Calu3 (cell line): Measurements from ENCODE around the gene CDH4. TPM values are rescaled to one million over a fixed set of nuclear protein-coding genes. Genes with fewer than 3 reads are reported as not detected.

Experiments used
- BruUV-seq: library from RNA; stranded (reverse); fragments of 400-500 nt; replicated peaks from 2 replicates; lab custom pipeline; 2021; lab: Mats Ljungman, UMichigan
- CTCF ChIA-PET: fragments of 300-600 bp; sonication (Branson Sonifier 250); formaldehyde crosslinking; loops from one replicate; lab custom pipeline; 2022; ENCODE audit warnings: antibody characterized with exemption; lab: Charles Lee
- DNase-seq: peaks from one replicate; pipeline ENCODE4 v3.0.0; 2022
- H3K27ac Mint-ChIP-seq: one replicate; pipeline ENCODE4 v1.8.0; 2022; ENCODE audit warnings: mixed read lengths; ENCODE audit not compliant: unreplicated experiment
- H3K27me3 Mint-ChIP-seq: one replicate; pipeline ENCODE4 v1.8.0; 2022; ENCODE audit warnings: mixed read lengths; ENCODE audit not compliant: unreplicated experiment
- H3K36me3 Mint-ChIP-seq: one replicate; pipeline ENCODE4 v1.8.0; 2022; ENCODE audit warnings: mild to moderate bottlenecking, moderate library complexity, mixed read lengths; ENCODE audit not compliant: insufficient read depth, unreplicated experiment
- H3K4me1 Mint-ChIP-seq: one replicate; pipeline ENCODE4 v1.8.0; 2022; ENCODE audit warnings: mild to moderate bottlenecking, low read depth, mixed read lengths; ENCODE audit not compliant: unreplicated experiment
- H3K4me3 Mint-ChIP-seq: one replicate; pipeline ENCODE4 v1.8.0; 2022; ENCODE audit warnings: mild to moderate bottlenecking, low read depth, moderate library complexity, mixed read lengths; ENCODE audit not compliant: unreplicated experiment
- H3K9me3 Mint-ChIP-seq: one replicate; pipeline ENCODE4 v1.8.0; 2022; ENCODE audit warnings: low read depth, mixed read lengths; ENCODE audit not compliant: unreplicated experiment
- CTCF ChIP-seq: fragments of 200-600 bp; IDR thresholded peaks from one replicate; pipeline ENCODE4 v1.8.0; 2022; ENCODE audit warnings: antibody characterized with exemption; ENCODE audit not compliant: unreplicated experiment
- intact Hi-C: fragments of 100-400 bp; cut with micrococcal nuclease; formaldehyde crosslinking; loops from one replicate; pipeline ENCODE4 v1.10.0; 2022; ENCODE audit not compliant: unreplicated experiment
- total RNA-seq: library from RNA; stranded (reverse); gene quantifications from 2 replicates; pipeline ENCODE4 v1.2.3, GENCODE V29; 2022

Gene CDH4
- total RNA-seq, 1 experiment from 2014 or later = not detected

- H3K36me3 Mint-ChIP-seq = no peaks in the 10 kb centered on the region
- H3K4me3 Mint-ChIP-seq = no peak overlapping the region
- BruUV-seq = no TSS peak
- CTCF ChIA-PET = no interaction called here
- DNase-seq = no peak
- intact Hi-C loops = no loop called here
- H3K27me3 Mint-ChIP-seq = peaks cover 88% of the 10 kb centered on the region
- H3K27ac Mint-ChIP-seq = no peak overlapping the region
- peaks cover 3% of the 10 kb centered on the region for H3K4me1 Mint-ChIP-seq
- no peaks in the 10 kb centered on the region for H3K9me3 Mint-ChIP-seq
- no peak for TF ChIP-seq CTCF
Observed at GRCh38 chr20:61809006-61809770, 557.1 kb downstream of the CDH4 start.

GRCh38 chr20:61810066-61810737, 558.1 kb downstream of the CDH4 start:
- DNase-seq = no peak
- BruUV-seq = no TSS peak
- CTCF ChIA-PET = no interaction called here
- H3K9me3 Mint-ChIP-seq = no peaks in the 10 kb centered on the region
- no peak overlapping the region for H3K4me3 Mint-ChIP-seq
- peaks cover 88% of the 10 kb centered on the region for H3K27me3 Mint-ChIP-seq
- no peak overlapping the region for H3K27ac Mint-ChIP-seq
- intact Hi-C loops = no loop called here
- no peaks in the 10 kb centered on the region for H3K36me3 Mint-ChIP-seq
- no peak for TF ChIP-seq CTCF
- H3K4me1 Mint-ChIP-seq = no peaks in the 10 kb centered on the region

- H3K9me3 Mint-ChIP-seq = no peaks in the 10 kb centered on the region
- no peaks in the 10 kb centered on the region for H3K36me3 Mint-ChIP-seq
- TF ChIP-seq CTCF = no peak
- CTCF ChIA-PET = no interaction called here
- intact Hi-C loops = no loop called here
- H3K27ac Mint-ChIP-seq = no peak overlapping the region
- no peak overlapping the region for H3K4me3 Mint-ChIP-seq
- BruUV-seq = no TSS peak
- DNase-seq = no peak
- peaks cover 88% of the 10 kb centered on the region for H3K27me3 Mint-ChIP-seq
- H3K4me1 Mint-ChIP-seq = no peaks in the 10 kb centered on the region
Observed at GRCh38 chr20:61810738-61811135, 558.7 kb downstream of the CDH4 start.

- no TSS peak for BruUV-seq
- no peak overlapping the region for H3K27ac Mint-ChIP-seq
- H3K4me1 Mint-ChIP-seq = no peaks in the 10 kb centered on the region
- TF ChIP-seq CTCF = no peak
- H3K4me3 Mint-ChIP-seq = no peak overlapping the region
- intact Hi-C loops = no loop called here
- no peak for DNase-seq
- no peaks in the 10 kb centered on the region for H3K36me3 Mint-ChIP-seq
- H3K9me3 Mint-ChIP-seq = no peaks in the 10 kb centered on the region
- CTCF ChIA-PET = no interaction called here
- H3K27me3 Mint-ChIP-seq = peaks cover 88% of the 10 kb centered on the region
Observed at GRCh38 chr20:61811166-61811565, 559.1 kb downstream of the CDH4 start.
